IMR-90 (cell line): ENCODE data around the gene ACSL6. TPM values are rescaled to one million over a fixed set of nuclear protein-coding genes. Genes with fewer than 3 reads are reported as not detected.

ENCODE experiments used
- ATAC-seq: fragments of 200-7000 bp; cut with Tn5 transposase; 2 replicates; pipeline ENCODE4 v1.9.1; 2020; ENCODE audit warnings: low read depth, mild to moderate bottlenecking, moderate library complexity
- BruUV-seq: library from RNA; stranded (reverse); fragments of 400-500 nt; replicated peaks from 2 replicates; lab custom pipeline; 2021; lab: Mats Ljungman, UMichigan
- CTCF ChIA-PET: fragments of 300-600 bp; formaldehyde crosslinking; extraction: SDS; loops from one replicate; lab custom pipeline; 2021; ENCODE audit warnings: antibody characterized with exemption; lab: Yijun Ruan, JAX
- POLR2A ChIA-PET: fragments of 300-600 bp; sonication (Branson Sonifier 250); formaldehyde crosslinking; loops from one replicate; lab custom pipeline; 2022; ENCODE audit warnings: antibody characterized with exemption; ENCODE audit not compliant: unreplicated experiment; lab: Charles Lee
- DNase-seq: peaks from one replicate; pipeline ENCODE4 v3.0.0; 2013
- H2AFZ ChIP-seq: replicated peaks from 2 replicates; pipeline ENCODE3; 2013; ENCODE audit warnings: low read length, mild to moderate bottlenecking; ENCODE audit not compliant: poor library complexity
- H2AK5ac ChIP-seq: 2 replicates; pipeline ENCODE4 v1.6.1; 2013; ENCODE audit warnings: low read depth, low read length, inconsistent platforms
- H2AK9ac ChIP-seq: replicated peaks from 2 replicates; pipeline ENCODE3; 2013; ENCODE audit warnings: mild to moderate bottlenecking, low read depth, low read length, moderate library complexity; ENCODE audit not compliant: poor library complexity
- H2BK120ac ChIP-seq: 2 replicates; pipeline ENCODE4 v1.6.1; 2013; ENCODE audit warnings: low read depth, low read length, inconsistent platforms
- H2BK15ac ChIP-seq: 3 replicates; pipeline ENCODE4 v1.6.1; 2013; ENCODE audit warnings: low read depth, low read length, inconsistent platforms
- H2BK20ac ChIP-seq: 2 replicates; pipeline ENCODE4 v1.6.1; 2013; ENCODE audit warnings: low read depth, mild to moderate bottlenecking, inconsistent platforms, low read length, moderate library complexity
- H2BK5ac ChIP-seq: 2 replicates; pipeline ENCODE4 v1.6.1; 2013; ENCODE audit warnings: mild to moderate bottlenecking, low read depth, low read length, inconsistent platforms; ENCODE audit not compliant: poor library complexity, severe bottlenecking
- H3K14ac ChIP-seq: replicated peaks from 2 replicates; pipeline ENCODE4 v1.6.1; 2013; ENCODE audit warnings: low read depth, low read length, inconsistent platforms
- H3K18ac ChIP-seq: 2 replicates; pipeline ENCODE4 v1.6.1; 2013; ENCODE audit warnings: low read depth, low read length, control low read depth
- H3K23ac ChIP-seq: 2 replicates; pipeline ENCODE4 v1.6.1; 2013; ENCODE audit warnings: low read depth, low read length, inconsistent platforms
- H3K27ac ChIP-seq: 2 replicates; pipeline ENCODE4 v1.5.1; 2013; ENCODE audit warnings: mild to moderate bottlenecking, control low read depth, low read length; ENCODE audit not compliant: insufficient read depth
- H3K27me3 ChIP-seq: 2 replicates; pipeline ENCODE4 v1.6.1; 2013; ENCODE audit warnings: low read length; ENCODE audit not compliant: control insufficient read depth, insufficient read depth
- H3K36me3 ChIP-seq: 2 replicates; pipeline ENCODE4 v1.6.1; 2013; ENCODE audit warnings: low read length, mixed read lengths; ENCODE audit not compliant: control insufficient read depth, insufficient read depth
- H3K4ac ChIP-seq: 2 replicates; pipeline ENCODE4 v1.6.1; 2013; ENCODE audit warnings: low read depth, low read length, inconsistent platforms
- H3K4me1 ChIP-seq: 2 replicates; pipeline ENCODE4 v1.6.1; 2013; ENCODE audit warnings: low read length, mixed read lengths; ENCODE audit not compliant: control insufficient read depth, insufficient read depth
- H3K4me2 ChIP-seq: 2 replicates; pipeline ENCODE4 v1.6.1; 2013; ENCODE audit warnings: low read depth, mild to moderate bottlenecking, control low read depth, low read length, moderate library complexity
- H3K4me3 ChIP-seq: 2 replicates; pipeline ENCODE4 v1.5.1; 2013; ENCODE audit warnings: low read depth, mild to moderate bottlenecking, control low read depth, low read length, moderate library complexity; ENCODE audit not compliant: insufficient read depth
- H3K56ac ChIP-seq: 2 replicates; pipeline ENCODE4 v1.6.1; 2013; ENCODE audit warnings: low read length, inconsistent platforms; ENCODE audit not compliant: insufficient read depth; ENCODE audit errors: extremely low read depth
- H3K79me1 ChIP-seq, 2 experiments: 2 replicates each; pipeline ENCODE4 v1.6.1; 2013; ENCODE audit warnings: low read length in 2 of 2, inconsistent platforms in 1 of 2, low read depth in 1 of 2
- H3K9ac ChIP-seq: 2 replicates; pipeline ENCODE4 v1.6.1; 2013; ENCODE audit warnings: low read depth, low read length, control low read depth
- H3K9me1 ChIP-seq: 2 replicates; pipeline ENCODE4 v1.6.1; 2013; ENCODE audit warnings: low read length, inconsistent platforms; ENCODE audit not compliant: insufficient read depth
- H3K9me3 ChIP-seq: 2 replicates; pipeline ENCODE4 v1.6.1; 2013; ENCODE audit warnings: low read length; ENCODE audit not compliant: control insufficient read depth, insufficient read depth
- H4K20me1 ChIP-seq: 2 replicates; pipeline ENCODE4 v1.6.1; 2013; ENCODE audit warnings: low read length, inconsistent platforms; ENCODE audit not compliant: insufficient read depth
- H4K5ac ChIP-seq: 2 replicates; pipeline ENCODE4 v1.6.1; 2013; ENCODE audit warnings: mild to moderate bottlenecking, low read depth, low read length, control low read depth
- H4K8ac ChIP-seq, 2 experiments: 2 replicates each; pipeline ENCODE4 v1.6.1; 2013; ENCODE audit warnings: low read depth in 2 of 2, low read length in 2 of 2, control low read depth in 1 of 2, inconsistent platforms in 1 of 2
- H4K91ac ChIP-seq: 2 replicates; pipeline ENCODE4 v1.6.1; 2013; ENCODE audit warnings: low read depth, low read length, inconsistent platforms; ENCODE audit not compliant: insufficient read depth
- BHLHE40 ChIP-seq: fragments of 150-350 bp; IDR thresholded peaks from 2 replicates; pipeline ENCODE4 v1.6.1; 2016; ENCODE audit warnings: mild to moderate bottlenecking, low read depth, low read length
- CEBPB ChIP-seq: IDR thresholded peaks from 2 replicates; pipeline ENCODE4 v1.6.1; 2012; ENCODE audit warnings: low read depth, low read length, improper control_type of control experiment
- CHD1 ChIP-seq: IDR thresholded peaks from 2 replicates; pipeline ENCODE4 v1.6.1; 2012; ENCODE audit warnings: low read depth, low read length, improper control_type of control experiment
- FOS ChIP-seq: fragments of 150-350 bp; IDR thresholded peaks from 2 replicates; pipeline ENCODE4 v1.6.1; 2016; ENCODE audit warnings: low read depth, low read length
- MAFK ChIP-seq: IDR thresholded peaks from 2 replicates; pipeline ENCODE4 v1.6.1; 2012; ENCODE audit warnings: low read depth, low read length, improper control_type of control experiment
- MAZ ChIP-seq: IDR thresholded peaks from 2 replicates; pipeline ENCODE4 v1.6.1; 2012; ENCODE audit warnings: low read depth, mild to moderate bottlenecking, low read length, improper control_type of control experiment, moderate library complexity, borderline replicate concordance
- NFE2L2 ChIP-seq: fragments of 150-350 bp; IDR thresholded peaks from 2 replicates; pipeline ENCODE4 v1.6.1; 2016; ENCODE audit warnings: low read depth, mild to moderate bottlenecking, low read length
- POLR2A ChIP-seq: IDR thresholded peaks from 2 replicates; pipeline ENCODE4 v1.6.1; 2012; ENCODE audit warnings: mild to moderate bottlenecking, low read depth, low read length
- RAD21 ChIP-seq: IDR thresholded peaks from 2 replicates; pipeline ENCODE4 v1.6.1; 2012; ENCODE audit warnings: low read length, improper control_type of control experiment
- RCOR1 ChIP-seq: IDR thresholded peaks from 2 replicates; pipeline ENCODE4 v1.6.1; 2012; ENCODE audit warnings: mild to moderate bottlenecking, low read length, improper control_type of control experiment; ENCODE audit not compliant: insufficient replicate concordance
- RFX5 ChIP-seq: IDR thresholded peaks from 2 replicates; pipeline ENCODE4 v1.8.0; 2012; ENCODE audit warnings: low read depth, mild to moderate bottlenecking, low read length, moderate library complexity
- SMC3 ChIP-seq: fragments of 150-350 bp; IDR thresholded peaks from 2 replicates; pipeline ENCODE4 v1.6.1; 2016; ENCODE audit warnings: low read depth, mild to moderate bottlenecking, antibody characterized with exemption, low read length, moderate library complexity
- WGBS, 2 experiments: methylation state at CpG; one replicate each; pipeline versions ENCODE4 v1.1.5 to v1.1.7; 2013; ENCODE audit warnings: missing lambda C conversion rate in 2 of 2; ENCODE audit not compliant: insufficient read length in 1 of 2; ENCODE audit errors: extremely low coverage in 2 of 2; 5-methylcytosine and 5-hydroxymethylcytosine counted together
- dilution Hi-C: fragments of 300-500 bp; cut with HindIII; formaldehyde crosslinking; loops from one replicate; pipeline ENCODE4 v1.14.3; 2018; ENCODE audit warnings: low sequenced_read_pairs; ENCODE audit not compliant: unreplicated experiment
- in situ Hi-C: fragments of 300-500 bp; cut with MboI; formaldehyde crosslinking; loops from 3 replicates; pipeline ENCODE4 v1.14.3; 2019; ENCODE audit warnings: low sequenced_read_pairs, inconsistent platforms, mixed read lengths
- intact Hi-C: fragments of 100-400 bp; cut with micrococcal nuclease; formaldehyde crosslinking; loops from 2 replicates; pipeline ENCODE4 v1.10.0; 2022
- polyA plus RNA-seq, 3 experiments: library from polyadenylated mRNA; depleted of rRNA; stranded (reverse); fragments of >200 nt; gene quantifications; 2 replicates each; pipeline ENCODE4 v1.2.3, GENCODE V29; 2012; ENCODE audit warnings: low replicate concordance in 1 of 3
- total RNA-seq: library from RNA; depleted of rRNA; stranded (reverse); fragments of >200 nt; gene quantifications from 2 replicates; pipeline ENCODE4 v1.2.3, GENCODE V29; 2012
- TF ChIP-seq, protein P1 (sequence below): fragments of 150-350 bp; IDR thresholded peaks from 2 replicates; pipeline ENCODE4 v1.6.1; 2016; ENCODE audit warnings: low read depth, mild to moderate bottlenecking, low read length, moderate library complexity, borderline replicate concordance
- TF ChIP-seq, protein P2 (sequence below): fragments of 150-350 bp; IDR thresholded peaks from 2 replicates; pipeline ENCODE4 v1.6.1; 2017; ENCODE audit warnings: mild to moderate bottlenecking, antibody characterized with exemption, low read length, low read depth

The ACSL6 gene
- total and polyA plus RNA-seq, 2 of the 4 experiments (the other 2 are of a cell fraction): not detected

- no peak overlapping the region for H3K4ac ChIP-seq
- no peaks in the 10 kb centered on the region for H3K9me3 ChIP-seq
- no peak overlapping the region for H3K56ac ChIP-seq
- peaks cover 8% of the 10 kb centered on the region; the same call in 1 of the 2 replicates for H3K27me3 ChIP-seq
- H2BK5ac ChIP-seq: no peak overlapping the region
- H2BK15ac ChIP-seq: no peak overlapping the region
- ChIA-PET POLR2A (no interaction called here), CTCF (interaction anchor here (0.6 kb wide), 1 partner anchor 19 kb away, joined by 3 read pairs; no protein-coding TSS in a partner anchor)
- H2BK20ac ChIP-seq: no peak overlapping the region
- H2BK120ac ChIP-seq: no peak overlapping the region
- 0 out of 2 replicates have a peak, but pooled peaks cover 2% of the 10 kb centered on the region for H3K4me1 ChIP-seq
- no peak overlapping the region for H2AFZ ChIP-seq
- WGBS, 2 experiments: 80% methylated on average over 1 of the region's 2 CpGs; no CpG with 5 or more reads in 1 of the 2 experiments
- TF ChIP-seq SMC3: no peak
- no peak for TF ChIP-seq RAD21
- no peak for TF ChIP-seq NFE2L2
- no peak for TF ChIP-seq BHLHE40
- TF ChIP-seq, protein P1, sequence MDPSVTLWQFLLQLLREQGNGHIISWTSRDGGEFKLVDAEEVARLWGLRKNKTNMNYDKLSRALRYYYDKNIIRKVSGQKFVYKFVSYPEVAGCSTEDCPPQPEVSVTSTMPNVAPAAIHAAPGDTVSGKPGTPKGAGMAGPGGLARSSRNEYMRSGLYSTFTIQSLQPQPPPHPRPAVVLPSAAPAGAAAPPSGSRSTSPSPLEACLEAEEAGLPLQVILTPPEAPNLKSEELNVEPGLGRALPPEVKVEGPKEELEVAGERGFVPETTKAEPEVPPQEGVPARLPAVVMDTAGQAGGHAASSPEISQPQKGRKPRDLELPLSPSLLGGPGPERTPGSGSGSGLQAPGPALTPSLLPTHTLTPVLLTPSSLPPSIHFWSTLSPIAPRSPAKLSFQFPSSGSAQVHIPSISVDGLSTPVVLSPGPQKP: no peak
- TF ChIP-seq FOS: no peak
- no peak for TF ChIP-seq POLR2A
- TF ChIP-seq CHD1: no peak
- TF ChIP-seq, protein P2, sequence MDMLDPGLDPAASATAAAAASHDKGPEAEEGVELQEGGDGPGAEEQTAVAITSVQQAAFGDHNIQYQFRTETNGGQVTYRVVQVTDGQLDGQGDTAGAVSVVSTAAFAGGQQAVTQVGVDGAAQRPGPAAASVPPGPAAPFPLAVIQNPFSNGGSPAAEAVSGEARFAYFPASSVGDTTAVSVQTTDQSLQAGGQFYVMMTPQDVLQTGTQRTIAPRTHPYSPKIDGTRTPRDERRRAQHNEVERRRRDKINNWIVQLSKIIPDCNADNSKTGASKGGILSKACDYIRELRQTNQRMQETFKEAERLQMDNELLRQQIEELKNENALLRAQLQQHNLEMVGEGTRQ: no peak
- TF ChIP-seq MAFK: no peak
- TF ChIP-seq RCOR1: no peak
- TF ChIP-seq MAZ: no peak
- no peak for TF ChIP-seq CEBPB
- TF ChIP-seq RFX5: no peak
- H3K9me1 ChIP-seq: no peaks in the 10 kb centered on the region
- no peaks in the 10 kb centered on the region for H4K20me1 ChIP-seq
- intact Hi-C loops: no loop called here
- no peaks in the 10 kb centered on the region for H3K79me1 ChIP-seq
- no peak overlapping the region for H3K27ac ChIP-seq
- H4K5ac ChIP-seq: no peak overlapping the region
- no peak for DNase-seq
- ATAC-seq: no peak
- no peak overlapping the region for H3K14ac ChIP-seq
- in situ Hi-C loops: loop anchor here (10.0 kb wide), 1 partner anchor 188 kb away; no protein-coding TSS in a partner anchor
- H3K9ac ChIP-seq: no peak overlapping the region
- no peak overlapping the region for H3K4me2 ChIP-seq
- dilution Hi-C loops: no loop called here
- no peak overlapping the region for H4K91ac ChIP-seq
- no peak overlapping the region for H2AK9ac ChIP-seq
- no peak overlapping the region for H4K8ac ChIP-seq
- no peak overlapping the region for H2AK5ac ChIP-seq
- H3K4me3 ChIP-seq: no peak overlapping the region
- H3K18ac ChIP-seq: no peak overlapping the region
- no TSS peak for BruUV-seq
- H3K23ac ChIP-seq: no peak overlapping the region
- no peaks in the 10 kb centered on the region for H3K36me3 ChIP-seq
Observed at GRCh38 chr5:132002757-132003156, 8.7 kb downstream of the ACSL6 start.
